Suprapubic skin (tissue), 4 donors: ENCODE results near the gene BAIAP2L1.

Source experiments
- POLR2A ChIP-seq, 2 donors: fragments of 450-650 bp; IDR thresholded peaks; one replicate each; pipeline ENCODE4 v1.6.1; 2017; ENCODE audit warnings: antibody characterized with exemption in 2 of 2, mild to moderate bottlenecking in 2 of 2, moderate library complexity in 2 of 2
- POLR2AphosphoS5 ChIP-seq, 3 donors: sonication (generic); formaldehyde crosslinking; IDR thresholded peaks; one replicate each; pipeline ENCODE4 v1.6.1; 2017; ENCODE audit warnings: antibody characterized with exemption in 3 of 3
- TF ChIP-seq, protein P1 (sequence below), 2 donors: fragments of 200-600 bp in 1 of 2; fragments of 450-650 bp in 1 of 2; sonication (generic) in 1 of 2; IDR thresholded peaks; one replicate each; pipeline ENCODE4 v1.5.1; 2016 to 2019; ENCODE audit warnings: antibody characterized with exemption in 2 of 2, mild to moderate bottlenecking in 1 of 2, moderate library complexity in 1 of 2

GRCh38 chr7:98354511-98355249 lies 46.2 kb downstream of the BAIAP2L1 start:
- TF ChIP-seq, protein P1, sequence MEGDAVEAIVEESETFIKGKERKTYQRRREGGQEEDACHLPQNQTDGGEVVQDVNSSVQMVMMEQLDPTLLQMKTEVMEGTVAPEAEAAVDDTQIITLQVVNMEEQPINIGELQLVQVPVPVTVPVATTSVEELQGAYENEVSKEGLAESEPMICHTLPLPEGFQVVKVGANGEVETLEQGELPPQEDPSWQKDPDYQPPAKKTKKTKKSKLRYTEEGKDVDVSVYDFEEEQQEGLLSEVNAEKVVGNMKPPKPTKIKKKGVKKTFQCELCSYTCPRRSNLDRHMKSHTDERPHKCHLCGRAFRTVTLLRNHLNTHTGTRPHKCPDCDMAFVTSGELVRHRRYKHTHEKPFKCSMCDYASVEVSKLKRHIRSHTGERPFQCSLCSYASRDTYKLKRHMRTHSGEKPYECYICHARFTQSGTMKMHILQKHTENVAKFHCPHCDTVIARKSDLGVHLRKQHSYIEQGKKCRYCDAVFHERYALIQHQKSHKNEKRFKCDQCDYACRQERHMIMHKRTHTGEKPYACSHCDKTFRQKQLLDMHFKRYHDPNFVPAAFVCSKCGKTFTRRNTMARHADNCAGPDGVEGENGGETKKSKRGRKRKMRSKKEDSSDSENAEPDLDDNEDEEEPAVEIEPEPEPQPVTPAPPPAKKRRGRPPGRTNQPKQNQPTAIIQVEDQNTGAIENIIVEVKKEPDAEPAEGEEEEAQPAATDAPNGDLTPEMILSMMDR (IDR thresholded peaks at IDR 0.05): no peak
- TF ChIP-seq POLR2A (IDR thresholded peaks at IDR 0.05) (no peak), POLR2AphosphoS5 (IDR thresholded peaks at IDR 0.05) (no peak)
